Aorta (tissue), 5 donors: ENCODE data around the gene ARHGAP15. TPM values are rescaled to one million over a fixed set of nuclear protein-coding genes. Genes with fewer than 3 reads are reported as not detected.

ENCODE experiments used
- ATAC-seq: fragments of 200-7000 bp; cut with Tn5 transposase; one replicate; pipeline ENCODE4 v1.9.1; 2022; ENCODE audit warnings: moderate library complexity; ENCODE audit not compliant: low FRiP score
- DNase-seq, 2 donors: peaks; one replicate each; pipeline ENCODE4 v3.0.0-alpha.2; 2020
- H3K27ac ChIP-seq, 2 donors: one replicate each; pipeline ENCODE4 v1.5.1; 2013; ENCODE audit warnings: low read length in 2 of 2, mild to moderate bottlenecking in 2 of 2, moderate library complexity in 2 of 2, control low read depth in 1 of 2, inconsistent platforms in 1 of 2, low read depth in 1 of 2
- H3K27me3 ChIP-seq, 2 donors: one replicate each; pipeline ENCODE4 v1.6.1; 2013; ENCODE audit warnings: control low read depth in 1 of 2, low read length in 1 of 2, mild to moderate bottlenecking in 1 of 2, moderate library complexity in 1 of 2; ENCODE audit not compliant: insufficient read depth in 2 of 2, control insufficient read depth in 1 of 2
- H3K36me3 ChIP-seq, 2 donors: one replicate each; pipeline ENCODE4 v1.6.1; 2013; ENCODE audit warnings: control low read depth in 1 of 2, low read length in 1 of 2, mild to moderate bottlenecking in 1 of 2; ENCODE audit not compliant: insufficient read depth in 2 of 2, control insufficient read depth in 1 of 2
- H3K4me1 ChIP-seq, 2 donors: one replicate each; pipeline ENCODE4 v1.6.1; 2013; ENCODE audit warnings: low read length in 2 of 2, control low read depth in 1 of 2, mild to moderate bottlenecking in 1 of 2, moderate library complexity in 1 of 2; ENCODE audit not compliant: insufficient read depth in 2 of 2, control insufficient read depth in 1 of 2
- H3K4me3 ChIP-seq, 2 donors: one replicate each; pipeline ENCODE4 v1.5.1; 2013; ENCODE audit warnings: low read length in 2 of 2, control low read depth in 1 of 2, mild to moderate bottlenecking in 1 of 2
- H3K9me3 ChIP-seq: one replicate; pipeline ENCODE4 v1.6.1; 2013; ENCODE audit warnings: mild to moderate bottlenecking, low read length; ENCODE audit not compliant: control insufficient read depth
- WGBS, 2 donors: extraction: QIAGEN DNeasy Blood & Tissue Kit; methylation state at CpG; one replicate each; pipeline ENCODE4 v1.1.7; 2013; 5-methylcytosine and 5-hydroxymethylcytosine counted together
- intact Hi-C, 2 donors: fragments of 100-400 bp; cut with DNase I; formaldehyde crosslinking; loops; one replicate each; pipeline versions ENCODE4 v1.14.2 to v1.15.0; 2022
- polyA plus RNA-seq, 2 donors: library from polyadenylated mRNA; stranded (reverse); fragments of 200-250 nt; gene quantifications; one replicate each; pipeline ENCODE4 v1.2.3, GENCODE V29; 2013
- total RNA-seq, 2 donors: library from RNA; stranded (reverse); fragmentation: NEBNext Ultra II Directional; extraction: Animal tissue kit (Norgen Biotek cat#: 25700); gene quantifications; one replicate each; pipeline ENCODE4 v1.2.1, GENCODE V29; 2021
- donor health status: healthy with polysubstance abuse.
- donor health status: Bipolar disorder and iron deficiency.
- donor health status: DM: no; HTN: no; CAD: no.
- donor health status: DM: no; HTN: no; CAD: no.
- donor health status: DM: yes; HTN: yes; CAD: no.

ARHGAP15 gene
- total and polyA plus RNA-seq, 4 donors = 9.8 to 26.2 (median 12.8) TPM

DNA sequence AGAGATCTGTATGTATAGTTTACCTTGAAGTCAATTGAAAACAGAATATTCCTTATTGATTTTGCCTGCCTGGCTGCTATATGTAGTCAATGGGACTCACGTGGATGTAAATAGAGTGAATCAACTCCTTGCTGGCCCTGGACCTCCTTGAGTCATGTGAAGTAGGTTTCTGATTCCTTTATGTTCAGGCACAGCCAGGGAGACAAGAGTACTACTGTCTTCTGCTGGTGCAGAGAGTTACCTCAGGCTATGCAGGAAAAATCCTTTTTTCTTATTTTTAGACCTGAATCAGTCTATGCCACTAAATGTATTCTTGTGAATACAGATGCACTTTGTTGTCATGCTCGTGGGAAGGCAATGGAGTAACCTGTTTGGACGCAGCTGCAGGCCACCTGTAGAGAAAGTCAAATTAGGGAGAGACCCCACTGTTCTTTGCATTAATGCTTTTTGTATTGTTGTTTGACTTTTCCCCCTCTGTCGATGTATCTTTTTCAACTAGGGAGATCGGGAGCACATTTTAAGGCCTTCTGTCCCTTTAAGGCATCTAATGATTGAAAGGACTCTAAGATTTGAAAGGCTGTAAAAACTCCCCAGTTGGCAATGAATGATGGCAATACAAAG, 473.9 kb downstream of the ARHGAP15 start:
- H3K27ac ChIP-seq = no peak overlapping the region
- no peaks in the 10 kb centered on the region for H3K36me3 ChIP-seq
- WGBS, 2 donors = 83 to 86% methylated on average over 5 of the region's 5 CpGs
- H3K4me1 ChIP-seq = no peaks in the 10 kb centered on the region
- intact Hi-C loops = no loop called here
- ATAC-seq = no peak
- no peaks in the 10 kb centered on the region for H3K9me3 ChIP-seq
- no peak overlapping the region for H3K4me3 ChIP-seq
- no peak for DNase-seq
- no peaks in the 10 kb centered on the region for H3K27me3 ChIP-seq

DNA sequence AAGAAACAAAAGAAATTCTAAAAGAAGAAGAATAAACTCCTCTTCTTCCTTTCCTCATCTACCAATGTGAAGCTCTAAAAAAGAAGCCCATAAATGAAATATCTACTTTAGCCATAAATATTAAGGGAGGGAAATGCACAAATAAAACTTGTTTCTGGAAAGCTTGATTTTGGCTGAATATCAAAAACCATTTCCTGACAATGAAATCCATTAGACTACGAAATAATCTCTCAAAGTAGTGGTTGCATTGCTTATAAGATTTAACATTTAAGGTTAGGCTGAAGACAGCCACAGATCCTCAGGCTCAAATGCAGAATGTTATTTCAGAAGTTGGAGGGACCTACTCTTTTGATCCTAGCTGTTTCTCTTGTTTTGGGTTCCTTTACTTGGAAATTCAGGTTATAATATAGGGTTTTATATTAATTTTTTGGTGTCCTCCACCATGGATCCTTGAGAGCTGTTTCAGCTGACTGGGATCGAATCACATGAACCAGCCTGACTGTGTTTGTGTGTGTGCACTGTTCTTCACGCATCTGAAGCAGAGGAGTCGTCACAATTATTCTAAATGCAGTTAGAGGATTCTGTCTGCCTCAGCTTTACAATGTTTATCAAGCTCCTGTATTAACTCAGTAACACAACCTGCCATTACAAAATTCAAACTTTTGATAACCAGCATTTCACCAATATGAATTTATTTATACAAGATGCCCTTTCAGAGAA, 474.8 kb downstream of the ARHGAP15 start:
- intact Hi-C loops = no loop called here
- no peaks in the 10 kb centered on the region for H3K9me3 ChIP-seq
- H3K4me1 ChIP-seq = no peaks in the 10 kb centered on the region
- 65 to 67% methylated on average over 4 of the region's 4 CpGs for WGBS, 2 donors
- no peaks in the 10 kb centered on the region for H3K27me3 ChIP-seq
- H3K4me3 ChIP-seq = no peak overlapping the region
- ATAC-seq (no peak), DNase-seq (no peak)
- no peak overlapping the region for H3K27ac ChIP-seq
- no peaks in the 10 kb centered on the region for H3K36me3 ChIP-seq

DNA sequence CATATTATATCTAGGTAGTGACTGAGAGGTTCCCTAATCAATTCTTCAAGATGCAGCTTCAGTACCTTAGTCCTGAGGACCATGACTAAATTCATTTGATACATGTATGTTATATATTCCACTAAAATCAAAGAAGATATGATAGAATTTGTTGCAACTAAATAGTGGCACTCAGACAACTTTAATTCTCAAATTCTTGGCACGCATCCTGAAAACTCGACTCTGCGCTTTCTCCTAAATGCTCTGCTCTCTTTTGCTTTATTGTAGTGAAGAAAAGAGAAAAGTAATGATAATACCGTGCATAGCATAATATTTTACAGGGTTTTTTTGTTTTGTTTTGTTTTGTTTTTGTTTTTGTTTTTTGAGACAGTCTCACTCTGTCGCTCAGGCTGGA, 475.3 kb downstream of the ARHGAP15 start:
- H3K27ac ChIP-seq = no peak overlapping the region
- no peak for DNase-seq
- no peak overlapping the region for H3K4me3 ChIP-seq
- 68% methylated on average over 5 of the region's 5 CpGs for WGBS, 2 donors
- intact Hi-C loops = no loop called here
- no peak for ATAC-seq
- H3K4me1 ChIP-seq = no peaks in the 10 kb centered on the region
- no peaks in the 10 kb centered on the region for H3K9me3 ChIP-seq
- no peaks in the 10 kb centered on the region for H3K27me3 ChIP-seq
- H3K36me3 ChIP-seq = no peaks in the 10 kb centered on the region

DNA sequence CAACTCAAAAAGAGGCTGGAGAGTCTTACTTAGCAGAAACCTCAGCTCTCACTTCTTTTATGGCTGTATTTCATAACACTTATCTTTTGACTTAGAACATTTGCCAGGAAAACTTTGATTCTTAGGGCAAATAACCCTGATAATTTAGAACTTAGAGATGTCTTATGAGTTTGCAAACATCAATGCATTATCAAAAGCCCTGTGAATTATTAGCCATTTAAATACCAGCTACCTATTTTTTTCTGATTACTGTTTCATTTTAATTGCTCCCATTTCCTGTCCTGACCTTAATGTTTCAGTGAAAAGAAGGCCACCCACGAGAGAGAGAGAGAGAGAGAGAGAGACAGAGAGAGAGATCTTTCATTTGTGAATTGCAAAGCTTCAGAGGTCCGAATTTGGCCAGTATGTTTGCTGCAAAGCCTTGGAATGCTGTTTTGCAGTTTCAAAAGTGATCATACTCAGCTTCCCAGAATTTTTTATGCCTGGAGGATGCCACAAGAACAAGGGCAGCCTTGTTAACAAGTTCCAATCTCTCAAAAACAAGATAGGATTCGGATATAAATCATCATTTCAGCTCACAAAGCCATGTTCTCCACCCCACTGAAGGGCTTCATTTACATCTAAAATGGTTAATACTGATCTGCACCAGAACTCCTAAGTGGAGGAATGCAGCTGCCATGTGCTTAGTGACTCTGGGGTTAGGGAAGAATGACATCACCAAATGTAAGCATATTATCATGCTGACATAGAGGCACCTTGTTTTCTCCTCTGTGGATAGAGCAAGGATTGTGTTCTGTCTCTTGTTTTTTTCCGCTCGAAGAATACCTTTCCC, 478.2 kb downstream of the ARHGAP15 start:
- H3K4me3 ChIP-seq = no peak overlapping the region
- ATAC-seq (no peak), DNase-seq (no peak)
- no peaks in the 10 kb centered on the region for H3K4me1 ChIP-seq
- H3K27ac ChIP-seq = no peak overlapping the region
- H3K27me3 ChIP-seq = no peaks in the 10 kb centered on the region
- no peaks in the 10 kb centered on the region for H3K36me3 ChIP-seq
- intact Hi-C loops = no loop called here
- no peaks in the 10 kb centered on the region for H3K9me3 ChIP-seq
- 60 to 70% methylated on average over 5 of the region's 5 CpGs for WGBS, 2 donors

DNA sequence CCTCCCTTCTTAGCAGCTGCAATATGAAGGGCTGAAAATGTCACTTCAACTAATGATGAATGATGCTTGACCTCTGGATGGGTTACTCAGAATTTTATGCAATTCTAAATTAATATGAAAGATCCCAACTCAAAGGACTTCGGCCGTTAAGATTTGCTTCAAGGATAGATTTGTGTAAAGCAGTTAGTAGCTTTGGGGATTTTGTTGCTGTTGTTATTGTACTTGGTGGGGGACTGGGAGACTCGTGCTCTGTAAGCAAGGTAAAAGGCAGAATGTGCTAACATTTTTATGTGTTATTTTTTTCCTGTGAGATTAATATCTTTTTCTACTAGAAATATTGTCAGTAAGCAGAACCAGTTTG, 478.8 kb downstream of the ARHGAP15 start:
- H3K4me3 ChIP-seq = no peak overlapping the region
- H3K27me3 ChIP-seq = no peaks in the 10 kb centered on the region
- H3K9me3 ChIP-seq = no peaks in the 10 kb centered on the region
- DNase-seq = no peak
- intact Hi-C loops = no loop called here
- no peaks in the 10 kb centered on the region for H3K36me3 ChIP-seq
- ATAC-seq = no peak
- WGBS, 2 donors = 95% methylated on average over 3 of the region's 3 CpGs
- H3K27ac ChIP-seq = no peak overlapping the region
- no peaks in the 10 kb centered on the region for H3K4me1 ChIP-seq

DNA sequence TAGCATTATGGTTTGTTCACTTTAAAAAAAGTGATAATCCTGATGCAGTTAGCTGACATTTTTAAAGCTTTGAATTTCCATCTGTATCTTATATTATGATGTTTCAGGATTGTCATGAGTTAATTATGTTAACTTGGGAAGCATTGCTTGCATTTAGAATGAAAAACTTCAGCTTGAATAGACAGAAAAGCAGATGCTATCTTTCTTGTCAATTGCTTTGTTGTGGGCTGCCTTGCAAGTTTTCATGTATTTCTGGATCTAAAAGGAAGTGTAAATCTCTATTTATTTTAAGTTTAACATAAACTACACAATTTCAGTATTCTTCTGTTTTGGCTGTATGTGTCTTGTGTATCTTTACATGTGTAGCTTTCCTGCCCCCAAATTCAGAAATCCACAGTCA, 479.5 kb downstream of the ARHGAP15 start:
- H3K27ac ChIP-seq = no peak overlapping the region

DNA sequence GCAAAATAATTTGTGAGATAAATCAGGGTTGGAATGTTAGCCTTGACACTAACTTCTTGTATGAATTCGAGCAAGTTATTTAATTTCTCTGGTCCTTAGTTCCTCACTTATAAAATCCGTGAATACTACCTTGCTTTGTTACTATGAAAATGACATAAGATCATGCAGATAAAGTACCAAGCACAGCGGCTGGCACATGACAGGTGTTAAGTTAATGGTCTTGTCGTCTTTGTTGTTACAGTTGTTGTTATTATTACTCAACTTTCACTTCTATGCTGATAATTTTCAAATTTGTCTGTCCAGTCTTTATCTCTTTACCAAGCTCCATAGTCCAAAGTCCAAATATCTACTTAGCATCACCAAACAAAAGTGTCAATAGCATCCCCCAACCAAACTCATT, 482.1 kb downstream of the ARHGAP15 start:
- Histone ChIP-seq H3K27me3 (no peaks in the 10 kb centered on the region), H3K27ac (no peak overlapping the region), H3K9me3 (no peaks in the 10 kb centered on the region), H3K4me1 (no peaks in the 10 kb centered on the region), H3K36me3 (no peaks in the 10 kb centered on the region), H3K4me3 (no peak overlapping the region)
- ATAC-seq = no peak
- intact Hi-C loops = no loop called here
- DNase-seq = no peak
- 86 to 91% methylated on average over 4 of the region's 4 CpGs for WGBS, 2 donors

More for the DNA sequence above, 479.5 kb downstream of the ARHGAP15 start:
- H3K36me3 ChIP-seq = no peaks in the 10 kb centered on the region
- intact Hi-C loops = no loop called here
- H3K4me3 ChIP-seq = no peak overlapping the region
- ATAC-seq (no peak), DNase-seq (no peak)
- H3K9me3 ChIP-seq = no peaks in the 10 kb centered on the region
- H3K27me3 ChIP-seq = no peaks in the 10 kb centered on the region
- H3K4me1 ChIP-seq = no peaks in the 10 kb centered on the region

DNA sequence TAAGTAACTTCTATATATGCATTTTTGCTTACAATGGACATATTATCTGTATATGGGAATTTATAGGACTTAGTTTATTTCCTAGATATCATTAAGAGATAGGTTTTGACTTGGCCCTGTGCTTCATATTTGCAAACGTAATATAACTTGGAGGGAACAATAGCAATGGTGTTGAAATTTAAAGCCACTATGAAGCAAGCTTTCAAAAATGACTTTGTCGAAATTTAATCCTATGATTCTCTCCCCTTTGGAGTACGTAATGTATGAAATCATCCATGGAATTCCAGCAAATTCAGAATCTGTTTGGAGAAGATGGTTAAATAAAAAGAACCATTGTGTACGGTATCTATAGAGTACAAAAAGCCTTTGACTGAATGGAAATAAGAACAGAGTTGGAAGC, 486.3 kb downstream of the ARHGAP15 start:
- Histone ChIP-seq H3K9me3 (no peaks in the 10 kb centered on the region), H3K4me3 (no peak overlapping the region), H3K27ac (no peak overlapping the region), H3K27me3 (no peaks in the 10 kb centered on the region), H3K4me1 (no peaks in the 10 kb centered on the region), H3K36me3 (no peaks in the 10 kb centered on the region)
- DNase-seq (no peak), ATAC-seq (no peak)
- 78 to 79% methylated on average over 4 of the region's 4 CpGs for WGBS, 2 donors
- intact Hi-C loops = no loop called here

DNA sequence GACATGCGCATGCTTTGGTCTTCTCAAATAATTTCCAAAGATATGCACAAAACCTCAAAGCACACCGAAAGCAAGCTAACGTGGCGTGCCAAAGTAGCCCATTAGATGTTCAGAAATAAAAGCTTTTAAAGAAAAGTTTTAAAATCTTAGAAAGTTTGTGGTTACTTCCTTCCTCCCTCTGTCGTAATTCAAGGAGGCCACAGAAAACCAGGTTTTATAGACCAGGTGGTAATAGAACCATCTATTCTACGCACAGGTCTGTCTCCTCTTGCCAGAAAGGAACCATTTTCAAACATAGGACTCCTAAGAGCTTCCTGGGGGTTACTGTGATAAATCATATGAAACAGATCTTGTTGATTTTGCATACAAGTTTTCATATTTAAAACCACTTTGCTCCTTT, 487.2 kb downstream of the ARHGAP15 start:
- Histone ChIP-seq H3K4me1 (no peaks in the 10 kb centered on the region), H3K27me3 (no peaks in the 10 kb centered on the region), H3K9me3 (no peaks in the 10 kb centered on the region), H3K36me3 (no peaks in the 10 kb centered on the region), H3K27ac (no peak overlapping the region), H3K4me3 (no peak overlapping the region)
- no peak for DNase-seq
- 87 to 88% methylated on average over 6 of the region's 6 CpGs for WGBS, 2 donors
- ATAC-seq = no peak
- intact Hi-C loops = no loop called here
